ENCODE measurements around the gene UBR1. TPM values are rescaled to one million over a fixed set of nuclear protein-coding genes. Genes with fewer than 3 reads are reported as not detected.
A peak's percentile ranks its signal among the peaks of the same experiment; 100 is the strongest.
"Not testable (repeated sequence)": the region's sequence is repeated elsewhere in the genome, so short reads cannot be mapped to it uniquely, and the experiment has no call there.

Gene UBR1
- 14.2 and 14.5 TPM in 2 replicates for total RNA-seq (2014; rRNA removed; shearing (Covaris generic))

GRCh38 chr15:43105778-43106485, at the start of gene UBR1:
Gene UBR1, minus strand, starts transcription at chr15:43106038. Its CDS starts 16 bp downstream, at chr15:43106022.
- peak; percentile 83 for DNase-seq (ENCODE audit: low spot score)

DNA sequence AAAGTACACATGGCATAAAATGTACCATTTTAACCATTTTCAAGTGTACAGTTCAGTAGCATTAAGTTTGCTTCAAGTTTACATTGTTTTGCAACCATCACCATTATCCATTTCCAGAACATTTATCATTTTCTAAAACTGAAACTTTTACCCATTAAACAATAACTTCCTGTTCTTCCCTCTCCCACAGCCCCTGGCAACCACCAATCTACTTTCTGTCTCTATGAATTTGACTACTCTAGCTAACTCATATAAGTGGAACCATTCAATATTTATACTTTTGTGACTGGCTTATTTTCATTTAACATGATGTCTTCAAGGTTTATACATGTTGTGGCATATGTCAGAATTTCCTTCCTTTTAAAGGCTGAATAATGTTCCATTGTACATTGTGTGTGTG, 47.4 kb upstream of the UBR1 start:
- DNase-seq (ENCODE audit: low spot score), result no peak

DNA sequence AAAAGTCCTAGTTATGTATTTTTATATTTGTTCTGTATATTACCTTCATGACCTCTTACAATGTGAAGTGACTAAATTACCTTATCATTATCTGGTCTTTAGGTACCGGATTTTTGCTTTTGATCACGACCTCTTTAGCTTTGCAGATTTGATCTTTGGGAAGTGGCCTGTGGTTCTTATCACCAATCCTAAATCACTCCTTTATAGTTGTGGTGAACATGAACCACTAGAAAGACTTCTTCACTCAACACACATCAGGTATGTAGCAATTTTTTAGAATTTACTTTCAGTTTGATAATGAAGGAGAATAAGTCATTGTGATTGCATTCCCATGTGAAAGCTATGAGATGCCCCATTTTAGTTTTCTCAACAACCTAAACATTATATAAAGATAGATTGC, 45.9 kb upstream of the UBR1 start:
- no peak for DNase-seq (ENCODE audit: low spot score)

DNA sequence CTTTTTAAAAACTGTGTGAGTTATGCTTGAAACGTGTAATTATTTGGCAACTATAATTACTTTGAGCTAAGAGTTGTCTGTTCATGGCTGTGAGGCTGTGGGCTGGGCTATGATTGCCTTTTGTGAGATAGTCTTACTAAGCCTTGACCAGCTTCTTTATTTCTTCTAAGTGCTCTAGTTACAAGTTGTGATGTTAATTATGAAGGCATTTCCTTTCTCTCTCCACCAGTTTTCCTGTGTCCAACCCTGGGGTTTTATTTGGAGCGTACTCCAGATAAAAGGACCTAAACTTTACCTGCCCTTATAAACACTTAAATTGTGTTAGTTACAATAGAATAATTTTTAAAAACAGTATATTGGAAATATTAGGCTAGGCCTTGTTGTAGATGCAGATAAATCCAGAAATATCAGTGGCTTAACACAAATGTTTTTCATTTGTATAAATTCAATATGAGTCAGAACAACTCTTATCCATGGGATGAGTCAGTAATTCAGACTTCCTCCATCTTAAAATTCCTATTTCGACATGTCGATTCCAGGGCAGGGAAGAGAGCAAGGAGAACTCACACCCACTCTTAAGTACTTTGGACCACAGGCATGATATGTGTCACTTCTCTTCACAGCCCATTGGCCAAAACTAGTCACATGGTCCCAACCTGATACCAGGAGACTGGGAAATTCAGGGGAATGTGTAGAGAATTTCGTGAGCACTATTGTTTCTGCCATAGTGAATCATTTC, 44.5 kb upstream of the UBR1 start:
- peak; percentile 88 for DNase-seq (ENCODE audit: low spot score)

DNA sequence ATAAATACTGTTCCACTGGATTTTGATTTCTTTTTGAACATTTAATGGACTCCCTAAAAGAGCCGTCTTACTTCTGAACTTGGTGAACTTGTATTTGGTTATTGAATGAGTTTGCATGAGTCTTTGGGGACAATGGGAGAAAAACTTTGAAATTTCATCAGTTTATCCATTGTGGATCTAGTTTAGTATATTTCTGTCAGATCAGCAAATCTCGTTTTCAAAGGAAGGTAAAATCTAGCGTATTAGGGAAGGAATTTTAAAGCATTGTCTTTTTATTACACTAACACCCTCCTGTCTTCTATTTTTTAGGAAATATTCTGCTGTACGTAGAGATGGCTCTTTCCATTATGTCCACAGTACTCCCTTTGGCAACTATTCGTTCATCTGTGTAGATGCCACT, 40.3 kb upstream of the UBR1 start:
- no peak for DNase-seq (ENCODE audit: low spot score)

DNA sequence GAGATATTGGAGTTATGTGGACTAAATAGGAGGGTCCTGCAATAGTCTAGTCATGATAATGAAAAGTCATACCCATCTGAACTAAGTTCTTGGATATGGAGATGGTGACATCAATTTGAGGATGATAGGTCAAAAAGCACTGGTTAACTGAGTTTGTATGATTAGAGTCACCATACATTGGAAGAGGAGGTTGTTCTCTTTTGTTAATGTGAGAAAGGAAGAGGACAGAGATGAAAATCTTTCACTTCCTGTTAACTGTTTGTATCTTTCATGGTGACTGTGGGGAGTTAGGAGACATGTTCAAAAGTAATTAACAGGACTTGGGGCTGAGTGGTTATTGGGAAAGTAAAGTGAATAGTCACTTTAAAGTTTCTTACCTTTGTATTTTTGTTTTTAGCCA, 38.7 kb upstream of the UBR1 start:
- no peak for DNase-seq (ENCODE audit: low spot score)

DNA sequence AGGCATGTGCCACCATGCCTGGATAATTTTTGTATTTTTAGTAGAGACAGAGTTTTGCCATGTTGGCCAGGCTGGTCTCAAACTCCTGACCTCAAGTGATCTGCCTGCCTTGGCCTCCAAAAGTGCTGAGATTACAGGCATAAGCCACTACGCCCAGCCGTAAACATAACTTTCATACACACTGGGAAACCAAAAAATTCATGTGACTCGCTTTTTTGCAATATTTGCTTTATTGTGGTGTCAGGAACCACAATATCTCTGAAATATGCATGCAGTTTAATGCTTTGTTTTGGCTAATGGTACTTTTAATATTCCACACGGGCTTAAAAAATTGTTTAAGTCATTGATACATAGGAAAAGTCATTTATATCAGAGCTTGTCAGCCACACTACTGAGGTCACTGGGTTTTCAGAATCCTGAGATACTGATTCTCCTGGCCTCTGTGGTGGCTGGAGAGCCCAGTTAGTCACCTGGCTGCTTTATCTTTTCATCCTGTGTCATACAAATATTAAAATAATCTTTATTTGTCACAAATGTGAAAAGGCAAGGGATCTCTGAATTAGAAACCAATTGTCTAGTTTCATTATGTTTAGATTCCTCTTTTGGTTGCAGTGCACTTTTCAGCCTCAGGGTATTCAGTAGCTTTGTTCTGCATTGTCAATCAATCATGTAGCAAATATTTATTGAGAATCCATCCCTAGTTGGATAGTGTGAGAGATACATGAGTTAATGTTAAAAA, 37.5 kb upstream of the UBR1 start:
- no peak for DNase-seq (ENCODE audit: low spot score)

- DNase-seq (ENCODE audit: low spot score), result no peak
Observed at GRCh38 chr15:43135351-43135750, 29.5 kb upstream of the UBR1 start.

GRCh38 chr15:43134157-43134635, 28.4 kb upstream of the UBR1 start:
- DNase-seq (ENCODE audit: low spot score), result no peak

DNA sequence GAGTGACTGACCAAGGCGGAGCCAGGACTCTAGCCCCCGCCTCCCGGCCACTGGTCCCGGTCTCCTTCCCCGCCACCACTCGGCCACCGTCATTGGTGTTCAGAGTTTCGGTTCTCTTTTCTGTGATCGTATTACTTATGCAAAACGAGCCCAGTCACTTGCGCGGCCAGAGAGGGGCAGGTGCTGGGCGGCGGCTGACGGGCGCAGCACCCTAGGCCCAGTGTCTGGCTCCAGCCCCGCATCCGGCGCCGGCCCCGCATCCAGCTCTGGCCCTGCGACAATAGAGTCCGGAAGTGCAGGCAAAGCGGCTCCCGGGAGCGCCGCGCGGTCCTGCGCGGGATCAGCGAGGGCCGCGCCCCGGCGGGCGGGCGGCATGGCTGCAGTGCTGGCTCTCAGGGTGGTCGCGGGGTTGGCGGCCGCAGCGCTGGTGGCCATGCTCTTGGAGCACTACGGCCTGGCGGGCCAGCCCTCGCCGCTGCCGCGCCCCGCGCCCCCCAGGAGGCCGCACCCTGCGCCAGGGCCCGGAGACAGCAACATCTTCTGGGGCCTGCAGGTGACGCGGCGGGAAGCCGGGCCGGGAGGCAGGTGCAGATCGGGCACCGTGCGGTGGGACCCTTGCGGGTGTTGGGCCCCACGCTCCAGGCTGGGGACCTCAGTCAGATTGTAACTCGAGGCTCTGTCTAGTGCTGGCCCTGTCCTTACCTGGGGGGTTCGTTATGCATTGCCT, 27.8 kb upstream of the UBR1 start, which contains the start of gene TMEM62:
TMEM62 (plus strand) TSS at position 157 of the 727 bp plus-strand sequence; CDS start at position 374, 217 bp downstream.
- DNase-seq (ENCODE audit: low spot score), result peak; percentile 58

GRCh38 chr15:43132830-43133429, 27.1 kb upstream of the UBR1 start:
- no peak for DNase-seq (ENCODE audit: low spot score)

GRCh38 chr15:43128980-43129335, 23.1 kb upstream of the UBR1 start:
- no peak for DNase-seq (ENCODE audit: low spot score)

- DNase-seq (ENCODE audit: low spot score), result not testable (repeated sequence)
Observed at GRCh38 chr15:43128174-43128979, 22.5 kb upstream of the UBR1 start.

DNA sequence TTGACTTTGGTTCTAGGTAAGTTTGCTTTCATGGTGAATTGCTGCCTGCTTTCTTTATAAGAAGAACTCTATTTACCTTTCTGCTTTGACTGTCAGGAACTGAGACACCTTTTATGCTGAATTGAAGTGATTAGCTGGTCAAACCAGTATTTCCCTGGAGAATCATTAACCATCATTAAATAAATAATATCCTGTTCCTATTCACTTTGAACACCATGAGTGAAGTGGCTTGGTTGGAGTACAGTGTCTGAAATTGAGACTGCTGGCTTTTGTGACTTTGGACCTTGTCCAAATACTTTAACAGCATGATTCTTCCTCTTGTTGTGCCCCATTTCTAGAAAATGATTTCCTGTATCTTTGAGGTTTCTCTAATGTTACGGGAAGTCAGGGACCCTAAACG, 21.9 kb upstream of the UBR1 start:
- DNase-seq (ENCODE audit: low spot score), result no peak

- no peak for DNase-seq (ENCODE audit: low spot score)
Observed at GRCh38 chr15:43126356-43126755, 20.5 kb upstream of the UBR1 start.

DNA sequence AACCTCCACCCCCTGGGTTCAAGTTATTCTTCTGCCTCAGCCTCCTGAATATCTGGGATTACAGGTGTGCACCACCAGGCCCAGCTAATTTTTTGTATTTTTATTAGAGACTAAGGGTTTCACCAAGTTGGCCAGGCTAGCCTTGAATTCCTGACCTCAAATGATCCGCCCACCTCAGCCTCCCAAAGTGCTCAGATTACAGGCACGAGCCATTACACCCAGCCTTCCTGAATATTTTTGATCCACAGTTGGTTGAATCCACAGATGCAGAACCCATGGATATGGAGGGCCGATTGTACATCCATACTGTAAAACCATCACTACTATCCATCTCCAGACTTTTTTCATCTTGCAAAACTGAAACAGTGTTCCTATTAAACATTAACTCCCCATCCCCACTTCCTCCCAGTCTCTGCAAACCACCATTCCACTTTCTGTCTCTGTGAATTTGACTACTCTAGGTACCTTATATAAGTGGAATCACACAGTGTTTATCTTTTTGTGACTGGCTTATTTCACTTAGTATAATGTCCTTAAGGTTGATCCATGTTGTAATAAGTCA, 19.3 kb upstream of the UBR1 start:
- DNase-seq (ENCODE audit: low spot score), result no peak

GRCh38 chr15:43121863-43122262, 16.0 kb upstream of the UBR1 start:
- no peak for DNase-seq (ENCODE audit: low spot score)

DNA sequence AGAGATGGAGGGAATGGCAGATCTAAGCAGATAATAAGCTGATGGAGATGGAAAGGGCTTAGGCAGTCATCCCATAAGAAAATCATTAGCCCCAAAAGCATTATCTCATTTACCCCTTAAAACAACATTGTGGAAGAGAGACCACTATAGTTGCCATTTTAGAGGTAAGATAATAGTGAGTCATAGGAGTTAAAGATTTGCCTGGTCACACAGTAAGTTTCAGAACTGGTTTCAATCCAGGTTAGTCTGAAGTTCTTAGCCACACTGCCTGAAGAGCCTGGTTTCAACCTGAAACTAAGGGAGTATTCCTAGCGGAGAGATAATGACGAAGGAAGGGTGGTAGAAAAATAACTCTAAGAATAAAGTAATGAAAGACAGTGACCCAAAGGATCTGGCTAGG, 13.0 kb upstream of the UBR1 start:
- no peak for DNase-seq (ENCODE audit: low spot score)

DNA sequence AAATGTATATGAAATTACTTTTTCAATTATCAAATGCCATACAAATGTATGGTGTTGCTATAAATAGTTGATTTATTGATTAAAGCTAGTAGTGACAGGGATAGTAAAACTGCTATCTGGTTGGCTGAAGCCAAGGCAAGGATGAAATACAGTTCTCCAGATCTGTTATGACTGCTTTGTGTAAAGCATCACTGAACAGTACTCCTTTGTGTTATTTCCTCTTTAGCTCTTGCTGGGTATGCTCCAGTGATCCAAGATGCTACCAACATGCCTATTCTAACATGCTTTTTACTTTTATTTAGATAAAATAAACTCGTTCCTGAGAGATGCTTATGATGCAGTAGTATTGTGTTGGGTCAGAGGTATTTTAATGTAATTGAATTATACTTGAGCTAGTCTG, 12.4 kb upstream of the UBR1 start:
- no peak for DNase-seq (ENCODE audit: low spot score)

- DNase-seq (ENCODE audit: low spot score), result no peak
Observed at GRCh38 chr15:43111354-43111753, 5.5 kb upstream of the UBR1 start.

Data from H4 (cell line).